RKO (cell line): Measurements from ENCODE around the gene CD22.
"Not testable (repeated sequence)": the region's sequence is repeated elsewhere in the genome, so short reads cannot be mapped to it uniquely, and the experiment has no call there.

Experiments
- DNase-seq: peaks from one replicate; pipeline ENCODE4 v3.0.0-alpha.2; 2016; ENCODE audit warnings: low spot score

Gene CD22

DNA sequence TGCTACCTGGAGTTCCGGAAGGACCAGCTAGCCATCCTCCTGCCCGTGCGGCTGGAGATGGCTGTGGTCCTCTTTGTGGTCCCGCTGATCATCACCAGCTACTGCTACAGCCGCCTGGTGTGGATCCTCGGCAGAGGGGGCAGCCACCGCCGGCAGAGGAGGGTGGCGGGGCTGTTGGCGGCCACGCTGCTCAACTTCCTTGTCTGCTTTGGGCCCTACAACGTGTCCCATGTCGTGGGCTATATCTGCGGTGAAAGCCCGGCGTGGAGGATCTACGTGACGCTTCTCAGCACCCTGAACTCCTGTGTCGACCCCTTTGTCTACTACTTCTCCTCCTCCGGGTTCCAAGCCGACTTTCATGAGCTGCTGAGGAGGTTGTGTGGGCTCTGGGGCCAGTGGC, 30.4 kb downstream of the CD22 start:
- not testable (repeated sequence) for DNase-seq

DNA sequence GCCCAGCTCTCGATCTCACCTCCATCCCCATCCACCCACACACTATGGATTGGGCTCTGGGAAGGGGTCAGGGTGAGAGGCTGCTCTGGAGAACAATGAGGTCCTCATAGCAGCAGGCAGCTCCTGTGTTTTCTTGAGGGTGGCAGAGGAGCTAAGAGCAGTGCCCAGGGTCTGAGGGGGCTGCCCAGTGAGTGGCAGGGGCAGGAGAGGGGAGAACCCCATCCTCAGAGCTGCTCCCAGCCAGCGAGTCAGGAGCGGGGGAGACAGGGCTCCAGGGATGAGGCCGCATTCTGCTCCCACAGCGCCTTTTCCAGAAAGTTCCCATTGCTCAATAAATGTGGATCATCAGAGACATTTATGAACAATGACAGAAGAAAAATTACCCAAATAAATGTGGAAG, 31.1 kb downstream of the CD22 start:
- DNase-seq, result not testable (repeated sequence)

DNA sequence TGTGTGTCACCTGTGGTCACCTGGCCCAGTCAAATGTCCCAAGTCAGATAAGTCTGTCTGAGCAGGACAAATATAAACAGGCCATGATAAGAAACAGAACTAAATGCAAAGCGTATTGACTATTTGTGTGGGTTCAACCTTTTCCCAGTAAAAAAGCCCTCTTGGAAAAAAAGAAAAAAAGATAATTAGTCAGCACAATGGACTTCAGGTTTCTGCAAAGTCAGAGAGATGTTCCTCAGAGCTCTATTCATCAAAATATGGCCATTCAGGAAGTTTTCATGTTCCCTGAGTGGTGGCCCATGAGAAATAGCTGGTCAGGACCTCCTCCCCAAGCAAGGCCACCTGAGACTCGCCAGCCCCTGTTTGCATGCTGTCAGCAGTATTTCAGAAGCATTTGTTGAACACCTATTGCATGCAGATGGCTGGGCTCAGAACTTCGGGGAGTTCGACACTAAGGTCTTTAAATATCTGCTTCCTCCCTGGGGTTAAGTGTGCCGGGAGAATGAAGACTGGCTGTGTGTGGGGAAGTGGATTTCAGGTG, 32.0 kb downstream of the CD22 start:
- DNase-seq, result no peak

- DNase-seq, result no peak
Measured at GRCh38 chr19:35362261-35363000, 33.4 kb downstream of the CD22 start.

- DNase-seq, result no peak
Measured at GRCh38 chr19:35363001-35363590, 34.1 kb downstream of the CD22 start.

- no peak for DNase-seq
Measured at GRCh38 chr19:35363711-35364425, 34.9 kb downstream of the CD22 start.

DNA sequence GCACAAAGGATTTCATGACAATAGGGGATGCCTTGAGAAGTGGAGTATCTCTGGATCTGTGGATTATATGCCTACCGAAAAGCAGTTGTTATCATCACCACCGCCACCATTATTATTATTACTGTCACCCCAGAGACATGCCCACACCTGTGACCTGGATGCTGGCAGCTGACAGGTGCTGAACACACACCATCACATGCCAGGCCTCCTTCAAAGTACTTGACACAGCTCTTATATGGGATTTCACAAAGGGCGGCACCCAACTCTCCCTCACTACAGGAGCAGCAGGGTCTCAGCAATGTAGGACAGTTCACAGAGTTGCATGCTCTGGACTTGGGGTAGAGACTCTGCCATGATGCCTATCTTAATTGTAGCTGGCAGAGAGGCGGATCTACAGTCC, 36.3 kb downstream of the CD22 start:
- no peak for DNase-seq

- DNase-seq, result no peak
Measured at GRCh38 chr19:35368378-35368777, 39.4 kb downstream of the CD22 start.

GRCh38 chr19:35369522-35369921, 40.5 kb downstream of the CD22 start:
- DNase-seq, result no peak

GRCh38 chr19:35370722-35371121, 41.7 kb downstream of the CD22 start, which contains the start of gene GPR42:
Gene GPR42, plus strand, starts transcription at chr19:35371068. Its CDS starts 292 bp downstream, at chr19:35371360.
- no peak for DNase-seq

GRCh38 chr19:35373492-35373891, 44.5 kb downstream of the CD22 start:
- DNase-seq, result no peak

DNA sequence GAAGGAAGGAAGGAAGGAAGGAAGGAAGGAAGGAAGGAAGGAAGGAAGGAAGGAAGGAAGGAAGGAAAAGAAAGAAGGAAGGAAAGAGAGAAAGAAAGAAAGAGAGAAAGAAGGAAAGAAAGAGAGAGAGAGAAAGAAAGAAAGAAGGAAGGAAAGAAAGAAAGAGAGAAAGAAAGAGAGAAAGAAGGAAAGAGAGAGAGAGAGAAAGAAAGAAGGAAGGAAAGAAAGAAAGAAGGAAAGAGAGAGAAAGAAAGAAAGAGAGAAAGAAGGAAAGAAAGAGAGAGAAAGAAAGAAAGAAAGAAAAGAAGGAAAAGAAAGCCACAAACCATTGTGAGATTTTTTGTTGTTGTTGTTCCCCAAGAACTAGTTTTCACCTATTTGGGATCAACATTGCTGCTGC, 45.0 kb downstream of the CD22 start:
- DNase-seq, result not testable (repeated sequence)

DNA sequence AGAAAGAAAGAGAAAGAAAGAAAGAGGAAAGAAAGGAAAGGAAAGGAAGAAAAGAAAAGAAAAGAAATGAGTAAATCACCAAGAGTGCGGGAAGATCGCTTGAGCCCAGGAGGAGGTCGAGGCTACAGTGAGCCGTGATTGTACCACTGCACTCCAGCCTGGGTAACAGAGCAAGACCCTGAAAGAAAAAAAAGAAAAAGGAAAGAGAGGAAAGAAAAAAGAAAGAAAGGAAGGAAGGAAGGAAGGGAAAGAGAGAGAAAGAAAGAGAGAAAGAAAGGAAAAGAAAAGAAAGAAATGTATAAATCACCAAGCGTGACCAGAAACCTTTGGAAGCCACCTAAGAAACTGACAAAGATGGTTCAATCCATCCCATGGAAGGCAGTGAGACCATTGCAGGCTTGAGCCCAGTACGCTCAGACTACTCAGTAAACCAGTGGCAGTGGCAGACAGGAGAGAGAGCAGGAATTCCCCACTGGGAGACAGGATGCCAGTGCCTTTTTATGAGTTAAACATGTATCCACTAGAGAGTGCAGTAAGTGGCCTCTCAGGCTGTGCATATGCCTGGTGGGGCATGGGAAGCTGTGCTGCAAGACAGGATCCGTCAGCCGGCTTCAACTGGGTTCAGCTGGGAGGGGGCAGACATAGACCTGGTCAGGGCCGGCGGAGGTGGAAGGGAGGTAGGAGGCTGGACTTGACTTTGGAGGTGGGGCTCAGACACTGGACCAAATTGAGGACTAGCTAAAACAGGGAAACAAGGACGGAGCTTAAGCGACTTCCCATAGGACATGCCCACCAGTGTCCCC, 46.7 kb downstream of the CD22 start:
- DNase-seq, result no peak

DNA sequence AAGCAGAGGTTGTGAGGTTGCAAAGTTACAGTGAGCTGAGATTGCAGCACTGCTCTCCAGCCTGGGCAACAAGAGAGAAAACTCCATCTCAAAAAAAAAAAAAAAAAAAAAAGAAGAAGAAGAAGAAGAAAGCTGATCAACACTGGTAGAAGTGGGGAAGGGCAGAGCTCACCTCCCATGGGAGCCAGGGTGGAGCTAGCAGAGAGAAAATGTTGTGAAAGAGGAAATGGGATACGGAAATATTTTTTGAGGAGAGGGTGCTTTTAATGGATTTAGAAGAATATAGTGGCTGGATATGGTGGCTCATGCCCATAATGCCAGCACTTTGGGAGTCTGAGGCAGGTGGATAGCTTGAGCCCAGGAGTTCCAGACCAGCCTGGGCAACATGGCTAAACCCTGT, 48.7 kb downstream of the CD22 start:
- DNase-seq, result no peak

GRCh38 chr19:35378356-35378755, 49.4 kb downstream of the CD22 start:
- DNase-seq, result no peak

GRCh38 chr19:35379545-35379944, 50.6 kb downstream of the CD22 start:
- not testable (repeated sequence) for DNase-seq

DNA sequence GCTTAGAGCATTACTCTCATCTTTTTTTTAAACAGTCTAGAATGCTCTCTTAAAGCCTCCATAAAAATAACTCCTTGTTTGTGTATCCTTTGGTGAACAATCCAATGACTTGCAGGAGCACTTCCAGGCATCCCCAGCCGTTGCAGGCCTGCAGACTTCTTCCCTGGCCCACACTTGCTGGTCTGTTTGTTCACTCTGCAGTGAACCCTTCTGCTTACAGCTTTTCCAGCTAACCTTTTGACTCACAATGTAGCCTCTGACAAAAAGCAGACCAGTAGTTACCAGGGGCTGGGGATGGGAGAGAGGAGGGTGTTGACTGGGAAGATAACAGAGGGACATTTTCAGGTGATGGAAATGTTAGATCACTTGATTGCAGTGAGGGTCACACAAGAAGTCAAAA, 51.0 kb downstream of the CD22 start:
- no peak for DNase-seq

GRCh38 chr19:35380450-35381124, 51.6 kb downstream of the CD22 start:
- DNase-seq, result no peak

DNA sequence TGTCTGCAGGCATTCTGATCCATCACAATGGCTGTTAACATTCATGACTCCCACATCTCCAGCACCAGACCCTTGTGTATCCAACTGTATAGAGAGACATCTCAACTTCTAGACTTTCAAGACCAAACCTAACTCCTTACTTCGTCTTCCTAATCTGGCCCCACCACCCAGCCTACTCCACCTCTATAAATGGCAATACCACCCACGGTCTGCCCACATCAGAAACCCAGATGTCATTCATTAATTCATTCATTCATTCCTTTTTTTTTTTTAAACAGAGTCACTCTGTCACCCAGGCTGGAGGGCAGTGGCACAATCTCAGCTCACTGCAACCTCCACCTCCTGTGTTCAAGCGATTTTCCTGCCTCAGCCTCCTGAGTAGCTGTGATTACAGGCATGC, 52.3 kb downstream of the CD22 start:
- no peak for DNase-seq

- DNase-seq, result no peak
Measured at GRCh38 chr19:35381926-35382325, 52.9 kb downstream of the CD22 start.

DNA sequence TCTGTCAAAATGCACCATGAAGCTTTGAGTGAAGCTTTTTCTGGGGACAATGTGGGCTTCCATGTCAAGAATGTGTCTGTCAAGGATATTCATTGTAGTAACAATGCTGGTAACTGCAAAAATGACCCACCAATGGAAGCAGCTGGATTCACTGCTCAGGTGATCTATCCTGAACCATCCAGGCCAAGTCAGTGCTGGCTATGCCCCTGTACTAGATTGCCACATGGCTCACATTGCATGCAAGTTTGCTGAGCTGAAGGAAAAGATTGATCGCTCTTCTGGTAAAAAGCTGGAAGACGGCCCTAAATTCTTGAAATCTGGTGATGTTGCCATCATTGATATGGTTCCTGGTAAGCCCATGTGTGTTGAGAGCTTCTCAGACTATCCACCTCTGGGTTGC, 54.5 kb downstream of the CD22 start:
- DNase-seq, result no peak
